ENCODE measurements around the gene DOK6. TPM values are rescaled to one million over a fixed set of nuclear protein-coding genes. Genes with fewer than 3 reads are reported as not detected.
A peak's percentile ranks its signal among the peaks of the same experiment; 100 is the strongest.

DOK6 gene
- total RNA-seq, 2 experiments from 2014 or later: not detected

DNA sequence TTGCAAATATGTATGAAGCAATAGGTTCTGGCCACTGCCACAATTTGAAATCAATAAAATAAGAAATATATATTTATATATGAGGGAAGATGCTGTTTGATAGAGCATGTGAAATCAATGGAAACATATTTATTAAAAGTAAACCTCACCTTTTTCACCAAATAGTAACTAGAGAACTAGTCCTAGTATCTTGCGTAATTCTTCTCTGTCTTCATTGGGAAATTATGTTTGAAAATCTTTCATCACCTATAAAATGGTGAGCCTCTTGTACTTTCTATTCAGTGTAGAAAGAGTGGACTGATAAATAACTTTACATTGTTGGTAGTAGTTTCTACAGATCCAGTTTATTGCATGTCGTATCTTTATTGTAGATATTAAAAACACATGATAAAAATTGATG, 444.0 kb downstream of the DOK6 start:
- no peaks in the 10 kb centered on the region for H3K9me3 Mint-ChIP-seq

GRCh38 chr18:69845593-69846506, 445.2 kb downstream of the DOK6 start:
- Histone ChIP-seq H3K27me3 (ENCODE audit: control insufficient read depth in 1 of 2, insufficient read depth in 2 of 2, low read length in 2 of 2) (no peaks in the 10 kb centered on the region), H3K4me3 (ENCODE audit: low read length) (no peak overlapping the region), H3K9me3 (ENCODE audit: control insufficient read depth in 1 of 2, insufficient read depth in 1 of 2, low read length in 2 of 2) (no peaks in the 10 kb centered on the region), H3K36me3 (ENCODE audit: insufficient read depth, low read length) (no peaks in the 10 kb centered on the region), H3K27ac (ENCODE audit: low read depth in 1 of 2, low read length in 2 of 2) (no peak overlapping the region), H3K4me1 (ENCODE audit: insufficient read depth, low read length) (no peaks in the 10 kb centered on the region)
- Mint-ChIP-seq H3K4me1 (ENCODE audit: low read depth) (no peaks in the 10 kb centered on the region), H3K27ac (no peak overlapping the region), H3K4me3 (no peak overlapping the region), H3K36me3 (ENCODE audit: low read depth) (peaks cover 7% of the 10 kb centered on the region), H3K27me3 (no peaks in the 10 kb centered on the region), H3K9me3 (no peaks in the 10 kb centered on the region)
- ATAC-seq (ENCODE audit: poor library complexity) (no peak), DNase-seq (no peak)
- intact Hi-C loops (cut with DNase I, micrococcal nuclease): no loop called here
- TF ChIP-seq, protein P1, sequence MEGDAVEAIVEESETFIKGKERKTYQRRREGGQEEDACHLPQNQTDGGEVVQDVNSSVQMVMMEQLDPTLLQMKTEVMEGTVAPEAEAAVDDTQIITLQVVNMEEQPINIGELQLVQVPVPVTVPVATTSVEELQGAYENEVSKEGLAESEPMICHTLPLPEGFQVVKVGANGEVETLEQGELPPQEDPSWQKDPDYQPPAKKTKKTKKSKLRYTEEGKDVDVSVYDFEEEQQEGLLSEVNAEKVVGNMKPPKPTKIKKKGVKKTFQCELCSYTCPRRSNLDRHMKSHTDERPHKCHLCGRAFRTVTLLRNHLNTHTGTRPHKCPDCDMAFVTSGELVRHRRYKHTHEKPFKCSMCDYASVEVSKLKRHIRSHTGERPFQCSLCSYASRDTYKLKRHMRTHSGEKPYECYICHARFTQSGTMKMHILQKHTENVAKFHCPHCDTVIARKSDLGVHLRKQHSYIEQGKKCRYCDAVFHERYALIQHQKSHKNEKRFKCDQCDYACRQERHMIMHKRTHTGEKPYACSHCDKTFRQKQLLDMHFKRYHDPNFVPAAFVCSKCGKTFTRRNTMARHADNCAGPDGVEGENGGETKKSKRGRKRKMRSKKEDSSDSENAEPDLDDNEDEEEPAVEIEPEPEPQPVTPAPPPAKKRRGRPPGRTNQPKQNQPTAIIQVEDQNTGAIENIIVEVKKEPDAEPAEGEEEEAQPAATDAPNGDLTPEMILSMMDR (IDR thresholded peaks at IDR 0.05): peak; percentile 26
- CTCF ChIA-PET: no interaction called here
- POLR2A ChIA-PET: no interaction called here

More for the DNA sequence above, 444.0 kb downstream of the DOK6 start:
- ChIA-PET CTCF (no interaction called here), POLR2A (no interaction called here)
- Mint-ChIP-seq H3K4me3 (no peak overlapping the region), H3K4me1 (ENCODE audit: low read depth) (no peaks in the 10 kb centered on the region), H3K27me3 (no peaks in the 10 kb centered on the region), H3K36me3 (ENCODE audit: low read depth) (peaks cover 11% of the 10 kb centered on the region), H3K27ac (no peak overlapping the region)
- TF ChIP-seq, protein P1 (IDR thresholded peaks at IDR 0.05): no peak
- Histone ChIP-seq H3K27ac (ENCODE audit: low read depth in 1 of 2, low read length in 2 of 2) (no peak overlapping the region), H3K4me1 (ENCODE audit: insufficient read depth, low read length) (no peaks in the 10 kb centered on the region), H3K36me3 (ENCODE audit: insufficient read depth, low read length) (no peaks in the 10 kb centered on the region), H3K4me3 (ENCODE audit: low read length) (no peak overlapping the region), H3K9me3 (ENCODE audit: control insufficient read depth in 1 of 2, insufficient read depth in 1 of 2, low read length in 2 of 2) (no peaks in the 10 kb centered on the region), H3K27me3 (ENCODE audit: control insufficient read depth in 1 of 2, insufficient read depth in 2 of 2, low read length in 2 of 2) (no peaks in the 10 kb centered on the region)
- ATAC-seq (ENCODE audit: poor library complexity) (no peak), DNase-seq (no peak)
- intact Hi-C loops (cut with DNase I, micrococcal nuclease): no loop called here

DNA sequence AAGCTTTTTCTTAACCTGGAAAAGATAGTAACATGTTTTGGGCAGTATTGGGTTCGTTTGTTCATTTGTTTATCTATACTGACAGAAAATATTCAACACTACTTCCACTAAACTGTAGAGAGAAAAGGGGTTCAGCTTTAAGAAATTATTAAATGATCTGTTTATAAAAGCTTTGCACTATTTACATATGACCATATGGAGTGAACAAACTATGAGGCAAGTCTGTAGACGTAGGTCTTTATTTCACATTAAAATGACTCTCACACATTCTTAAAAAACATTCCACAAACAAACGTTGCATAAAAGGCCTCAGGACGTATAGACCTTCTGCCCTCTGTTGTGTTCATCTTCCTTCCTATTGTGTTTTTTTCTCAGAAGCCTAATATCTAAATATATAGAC, 452.4 kb downstream of the DOK6 start:
- no peak overlapping the region for H3K27ac ChIP-seq (ENCODE audit: low read depth in 1 of 2, low read length in 2 of 2)
- TF ChIP-seq, protein P1 (IDR thresholded peaks at IDR 0.05): no peak
- no peaks in the 10 kb centered on the region for H3K4me1 ChIP-seq (ENCODE audit: insufficient read depth, low read length)
- intact Hi-C loops (cut with DNase I, micrococcal nuclease): no loop called here
- H3K9me3 Mint-ChIP-seq: no peaks in the 10 kb centered on the region
- H3K9me3 ChIP-seq (ENCODE audit: control insufficient read depth in 1 of 2, insufficient read depth in 1 of 2, low read length in 2 of 2): no peaks in the 10 kb centered on the region
- H3K4me3 ChIP-seq (ENCODE audit: low read length): no peak overlapping the region
- ChIA-PET CTCF (interaction anchor here (1.0 kb wide), 1 partner anchor 107 kb away, joined by 4 read pairs; no protein-coding TSS in a partner anchor), POLR2A (interaction anchor here (1.3 kb wide), 1 partner anchor 15 kb away, joined by 4 read pairs; no protein-coding TSS in a partner anchor)
- H3K36me3 ChIP-seq (ENCODE audit: insufficient read depth, low read length): no peaks in the 10 kb centered on the region
- ATAC-seq (ENCODE audit: poor library complexity): no peak
- no peaks in the 10 kb centered on the region for H3K27me3 Mint-ChIP-seq
- no peak for DNase-seq
- no peaks in the 10 kb centered on the region for H3K27me3 ChIP-seq (ENCODE audit: control insufficient read depth in 1 of 2, insufficient read depth in 2 of 2, low read length in 2 of 2)
- H3K4me1 Mint-ChIP-seq (ENCODE audit: low read depth): no peaks in the 10 kb centered on the region
- H3K36me3 Mint-ChIP-seq (ENCODE audit: low read depth): peaks cover 40% of the 10 kb centered on the region
- no peak overlapping the region for H3K27ac Mint-ChIP-seq
- H3K4me3 Mint-ChIP-seq: no peak overlapping the region

All from CD4-positive, alpha-beta T cell (primary cell).